HEK293 (cell line): ENCODE data around the gene SEMA6A.
A peak's percentile ranks its signal among the peaks of the same experiment; 100 is the strongest.

Experiments
- CTCF ChIA-PET: fragments of 350-600 bp; formaldehyde crosslinking; extraction: SDS; loops from one replicate; lab custom pipeline; 2021; ENCODE audit warnings: antibody characterized with exemption; lab: Yijun Ruan, JAX
- POLR2A ChIA-PET: fragments of 300-600 bp; formaldehyde crosslinking; extraction: SDS; loops from one replicate; lab custom pipeline; 2020; ENCODE audit warnings: antibody characterized with exemption, inconsistent platforms; lab: Yijun Ruan, JAX
- H3K27ac ChIP-seq: fragments of 200-500 bp; sonication (Bioruptor generic); 2 replicates; pipeline ENCODE4 v1.5.1; 2014; ENCODE audit warnings: low read depth, low read length, control low read depth, inconsistent platforms; ENCODE audit errors: extremely low read depth
- H3K36me3 ChIP-seq, 2 experiments: fragments of 200-500 bp in 1 of 2; sonication (Bioruptor generic) in 1 of 2; 1 replicate in 1 of 2; 2 replicates in 1 of 2; pipeline ENCODE4 v1.5.1; 2014 to 2017; ENCODE audit warnings: inconsistent platforms in 2 of 2, low read length in 2 of 2; ENCODE audit not compliant: control insufficient read depth in 2 of 2, insufficient read depth in 1 of 2
- H3K4me1 ChIP-seq: fragments of 200-500 bp; sonication (Bioruptor generic); 2 replicates; pipeline ENCODE4 v1.5.1; 2014; ENCODE audit warnings: mild to moderate bottlenecking, low read length, inconsistent platforms; ENCODE audit not compliant: control insufficient read depth, insufficient read depth
- H3K4me3 ChIP-seq: 2 replicates; pipeline ENCODE4 v1.5.1; 2011; ENCODE audit warnings: low read depth, mild to moderate bottlenecking, control low read depth, low read length, moderate library complexity
- H3K9me3 ChIP-seq: fragments of 200-500 bp; sonication (Bioruptor generic); 2 replicates; pipeline ENCODE4 v1.5.1; 2014; ENCODE audit warnings: low read depth, low read length, inconsistent platforms; ENCODE audit not compliant: control insufficient read depth, insufficient read depth
- IKZF3 ChIP-seq: fragments of 450-650 bp; IDR thresholded peaks from 2 replicates; pipeline ENCODE4 v1.5.0; 2018; ENCODE audit warnings: missing biosample characterization, mild to moderate bottlenecking, missing genetic modification characterization, moderate library complexity
- PRDM1 ChIP-seq: fragments of 450-650 bp; formaldehyde crosslinking; IDR thresholded peaks from 2 replicates; pipeline ENCODE4; 2016; ENCODE audit warnings: missing biosample characterization, missing genetic modification characterization
- SP3 ChIP-seq: fragments of 450-650 bp; formaldehyde crosslinking; IDR thresholded peaks from 2 replicates; pipeline ENCODE4 v1.5.1; 2016; ENCODE audit warnings: missing biosample characterization, missing genetic modification characterization
- SP7 ChIP-seq: fragments of 450-650 bp; formaldehyde crosslinking; IDR thresholded peaks from 2 replicates; pipeline ENCODE4 v1.5.1; 2016; ENCODE audit warnings: missing biosample characterization, missing genetic modification characterization
- ZBTB48 ChIP-seq: fragments of 450-650 bp; formaldehyde crosslinking; IDR thresholded peaks from 2 replicates; pipeline ENCODE4 v1.5.1; 2016; ENCODE audit warnings: missing biosample characterization, missing genetic modification characterization
- ZFP37 ChIP-seq: fragments of 450-650 bp; formaldehyde crosslinking; IDR thresholded peaks from 2 replicates; pipeline ENCODE4 v1.5.1; 2016; ENCODE audit warnings: missing biosample characterization, missing genetic modification characterization
- ZFP69B ChIP-seq: fragments of 450-650 bp; formaldehyde crosslinking; IDR thresholded peaks from 2 replicates; pipeline ENCODE4 v1.5.1; 2016; ENCODE audit warnings: missing biosample characterization, missing genetic modification characterization
- ZNF114 ChIP-seq: fragments of 450-650 bp; formaldehyde crosslinking; IDR thresholded peaks from 2 replicates; pipeline ENCODE4 v1.5.0; 2017; ENCODE audit warnings: missing biosample characterization, missing genetic modification characterization
- ZNF146 ChIP-seq: fragments of 450-650 bp; formaldehyde crosslinking; IDR thresholded peaks from 2 replicates; pipeline ENCODE4 v1.5.1; 2016; ENCODE audit warnings: missing biosample characterization, missing genetic modification characterization
- ZNF23 ChIP-seq: fragments of 450-650 bp; formaldehyde crosslinking; IDR thresholded peaks from 2 replicates; pipeline ENCODE4 v1.5.1; 2016; ENCODE audit warnings: missing biosample characterization, missing genetic modification characterization, borderline replicate concordance
- ZNF239 ChIP-seq: fragments of 450-650 bp; formaldehyde crosslinking; IDR thresholded peaks from 2 replicates; pipeline ENCODE4 v1.5.1; 2016; ENCODE audit warnings: missing biosample characterization, missing genetic modification characterization
- ZNF292 ChIP-seq: fragments of 450-650 bp; formaldehyde crosslinking; IDR thresholded peaks from 2 replicates; pipeline ENCODE4 v1.5.1; 2016; ENCODE audit warnings: low read depth, missing biosample characterization, missing genetic modification characterization, borderline replicate concordance
- ZNF324 ChIP-seq: fragments of 450-650 bp; formaldehyde crosslinking; IDR thresholded peaks from 2 replicates; pipeline ENCODE4 v1.5.1; 2016; ENCODE audit warnings: missing biosample characterization, missing genetic modification characterization
- ZNF335 ChIP-seq: fragments of 450-650 bp; formaldehyde crosslinking; conservative IDR thresholded peaks from 2 replicates; pipeline ENCODE4 v1.5.1; 2016; ENCODE audit warnings: missing biosample characterization, missing genetic modification characterization
- ZNF544 ChIP-seq: fragments of 450-650 bp; formaldehyde crosslinking; IDR thresholded peaks from 2 replicates; pipeline ENCODE4 v1.5.0; 2017; ENCODE audit warnings: missing biosample characterization, missing genetic modification characterization
- ZNF660 ChIP-seq: fragments of 450-650 bp; IDR thresholded peaks from 2 replicates; pipeline ENCODE4 v1.5.1; 2018; ENCODE audit warnings: missing biosample characterization, mild to moderate bottlenecking, missing genetic modification characterization
- ZNF664 ChIP-seq: fragments of 450-650 bp; formaldehyde crosslinking; IDR thresholded peaks from 2 replicates; pipeline ENCODE4 v1.5.1; 2016; ENCODE audit warnings: missing biosample characterization, missing genetic modification characterization
- ZNF777 ChIP-seq: fragments of 450-650 bp; formaldehyde crosslinking; IDR thresholded peaks from 2 replicates; pipeline ENCODE4 v1.5.1; 2017; ENCODE audit warnings: missing biosample characterization, missing genetic modification characterization, borderline replicate concordance
- ZNF785 ChIP-seq: fragments of 450-650 bp; formaldehyde crosslinking; IDR thresholded peaks from 2 replicates; pipeline ENCODE4 v1.5.1; 2016; ENCODE audit warnings: missing biosample characterization, missing genetic modification characterization
- ZSCAN16 ChIP-seq: fragments of 450-650 bp; formaldehyde crosslinking; IDR thresholded peaks from 2 replicates; pipeline ENCODE4 v1.5.1; 2016; ENCODE audit warnings: missing biosample characterization, missing genetic modification characterization
- TF ChIP-seq, protein P1 (sequence below): fragments of 450-650 bp; formaldehyde crosslinking; IDR thresholded peaks from 2 replicates; pipeline ENCODE4; 2016; ENCODE audit warnings: missing biosample characterization, missing genetic modification characterization
- TF ChIP-seq, protein P2 (sequence below): fragments of 450-650 bp; formaldehyde crosslinking; IDR thresholded peaks from 2 replicates; pipeline ENCODE4 v1.5.1; 2016; ENCODE audit warnings: missing biosample characterization, missing genetic modification characterization
- TF ChIP-seq, protein P3 (sequence below): fragments of 450-650 bp; formaldehyde crosslinking; IDR thresholded peaks from 2 replicates; pipeline ENCODE4 v1.5.1; 2016; ENCODE audit warnings: missing biosample characterization, missing genetic modification characterization
- TF ChIP-seq, protein P4 (sequence below): fragments of 450-650 bp; formaldehyde crosslinking; IDR thresholded peaks from 2 replicates; pipeline ENCODE4 v1.5.1; 2016; ENCODE audit warnings: missing biosample characterization, missing genetic modification characterization
- TF ChIP-seq, protein P5 (sequence below): fragments of 450-650 bp; formaldehyde crosslinking; IDR thresholded peaks from 2 replicates; pipeline ENCODE4 v1.5.1; 2016; ENCODE audit warnings: missing biosample characterization, missing genetic modification characterization
- TF ChIP-seq, protein P6 (sequence below): fragments of 450-650 bp; formaldehyde crosslinking; IDR thresholded peaks from 2 replicates; pipeline ENCODE4 v1.5.1; 2017; ENCODE audit warnings: missing biosample characterization, missing genetic modification characterization

The SEMA6A gene

DNA sequence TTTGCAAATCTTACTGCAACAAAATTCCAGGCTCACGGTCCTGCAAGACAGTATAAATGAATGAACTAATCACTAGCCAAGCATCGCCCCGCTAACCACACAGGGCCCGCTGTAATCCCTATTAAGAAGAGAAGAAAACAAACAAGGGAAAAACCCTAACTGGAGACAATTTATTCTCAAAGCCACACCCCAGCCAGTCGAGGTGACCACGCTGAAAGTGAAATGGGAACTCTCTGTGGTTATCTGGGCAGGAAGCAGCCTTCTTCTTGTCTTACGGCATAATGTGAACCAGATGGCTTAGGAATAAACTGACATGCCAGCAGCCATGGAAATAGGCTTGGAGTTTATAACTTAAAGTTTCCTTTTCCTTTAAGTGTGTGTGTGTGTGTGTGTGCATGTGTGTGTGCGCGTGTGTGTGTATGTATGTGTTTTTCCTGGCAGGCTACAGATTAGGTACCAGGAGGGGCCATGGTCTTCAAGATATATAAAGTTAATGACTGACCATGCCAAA lies 120.2 kb downstream of the SEMA6A start:
- CTCF ChIA-PET = no interaction called here
- Histone ChIP-seq H3K27ac (peak overlapping the region; percentile 65), H3K36me3 (peaks cover 0 to 30% of the 10 kb centered on the region in 2 experiments; a peak in 1 of 3 replicates), H3K4me1 (peaks cover 27% of the 10 kb centered on the region), H3K9me3 (no peaks in the 10 kb centered on the region), H3K4me3 (no peak overlapping the region)
- POLR2A ChIA-PET = no interaction called here
- TF ChIP-seq ZNF785 (tag by site-specific recombination) (no peak), IKZF3 (tag by site-specific recombination) (no peak), ZNF114 (no peak), SP3 (no peak), ZNF239 (no peak), ZNF146 (no peak), ZNF544 (tag by site-specific recombination) (no peak), ZNF23 (tag by site-specific recombination) (no peak), ZNF324 (no peak), ZNF664 (tag by site-specific recombination) (no peak), PRDM1 (tag by site-specific recombination) (no peak), SP7 (tag by site-specific recombination) (peak; percentile 41), ZFP69B (tag by site-specific recombination) (no peak), ZSCAN16 (tag by site-specific recombination) (no peak), ZNF660 (tag by site-specific recombination) (no peak), ZNF777 (tag by site-specific recombination) (no peak), ZNF292 (tag by site-specific recombination) (no peak), ZFP37 (tag by site-specific recombination) (no peak), ZNF335 (tag by site-specific recombination) (peak; percentile 48), ZBTB48 (tag by site-specific recombination) (no peak)
- TF ChIP-seq, protein P1, sequence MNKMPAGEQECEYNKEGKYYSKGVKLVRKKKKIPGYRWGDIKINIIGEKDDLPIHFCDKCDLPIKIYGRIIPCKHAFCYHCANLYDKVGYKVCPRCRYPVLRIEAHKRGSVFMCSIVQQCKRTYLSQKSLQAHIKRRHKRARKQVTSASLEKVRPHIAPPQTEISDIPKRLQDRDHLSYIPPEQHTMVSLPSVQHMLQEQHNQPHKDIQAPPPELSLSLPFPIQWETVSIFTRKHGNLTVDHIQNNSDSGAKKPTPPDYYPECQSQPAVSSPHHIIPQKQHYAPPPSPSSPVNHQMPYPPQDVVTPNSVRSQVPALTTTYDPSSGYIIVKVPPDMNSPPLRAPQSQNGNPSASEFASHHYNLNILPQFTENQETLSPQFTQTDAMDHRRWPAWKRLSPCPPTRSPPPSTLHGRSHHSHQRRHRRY (tag by site-specific recombination) = no peak
- TF ChIP-seq, protein P2, sequence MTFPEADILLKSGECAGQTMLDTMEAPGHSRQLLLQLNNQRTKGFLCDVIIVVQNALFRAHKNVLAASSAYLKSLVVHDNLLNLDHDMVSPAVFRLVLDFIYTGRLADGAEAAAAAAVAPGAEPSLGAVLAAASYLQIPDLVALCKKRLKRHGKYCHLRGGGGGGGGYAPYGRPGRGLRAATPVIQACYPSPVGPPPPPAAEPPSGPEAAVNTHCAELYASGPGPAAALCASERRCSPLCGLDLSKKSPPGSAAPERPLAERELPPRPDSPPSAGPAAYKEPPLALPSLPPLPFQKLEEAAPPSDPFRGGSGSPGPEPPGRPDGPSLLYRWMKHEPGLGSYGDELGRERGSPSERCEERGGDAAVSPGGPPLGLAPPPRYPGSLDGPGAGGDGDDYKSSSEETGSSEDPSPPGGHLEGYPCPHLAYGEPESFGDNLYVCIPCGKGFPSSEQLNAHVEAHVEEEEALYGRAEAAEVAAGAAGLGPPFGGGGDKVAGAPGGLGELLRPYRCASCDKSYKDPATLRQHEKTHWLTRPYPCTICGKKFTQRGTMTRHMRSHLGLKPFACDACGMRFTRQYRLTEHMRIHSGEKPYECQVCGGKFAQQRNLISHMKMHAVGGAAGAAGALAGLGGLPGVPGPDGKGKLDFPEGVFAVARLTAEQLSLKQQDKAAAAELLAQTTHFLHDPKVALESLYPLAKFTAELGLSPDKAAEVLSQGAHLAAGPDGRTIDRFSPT (tag by site-specific recombination) = no peak
- TF ChIP-seq, protein P3, sequence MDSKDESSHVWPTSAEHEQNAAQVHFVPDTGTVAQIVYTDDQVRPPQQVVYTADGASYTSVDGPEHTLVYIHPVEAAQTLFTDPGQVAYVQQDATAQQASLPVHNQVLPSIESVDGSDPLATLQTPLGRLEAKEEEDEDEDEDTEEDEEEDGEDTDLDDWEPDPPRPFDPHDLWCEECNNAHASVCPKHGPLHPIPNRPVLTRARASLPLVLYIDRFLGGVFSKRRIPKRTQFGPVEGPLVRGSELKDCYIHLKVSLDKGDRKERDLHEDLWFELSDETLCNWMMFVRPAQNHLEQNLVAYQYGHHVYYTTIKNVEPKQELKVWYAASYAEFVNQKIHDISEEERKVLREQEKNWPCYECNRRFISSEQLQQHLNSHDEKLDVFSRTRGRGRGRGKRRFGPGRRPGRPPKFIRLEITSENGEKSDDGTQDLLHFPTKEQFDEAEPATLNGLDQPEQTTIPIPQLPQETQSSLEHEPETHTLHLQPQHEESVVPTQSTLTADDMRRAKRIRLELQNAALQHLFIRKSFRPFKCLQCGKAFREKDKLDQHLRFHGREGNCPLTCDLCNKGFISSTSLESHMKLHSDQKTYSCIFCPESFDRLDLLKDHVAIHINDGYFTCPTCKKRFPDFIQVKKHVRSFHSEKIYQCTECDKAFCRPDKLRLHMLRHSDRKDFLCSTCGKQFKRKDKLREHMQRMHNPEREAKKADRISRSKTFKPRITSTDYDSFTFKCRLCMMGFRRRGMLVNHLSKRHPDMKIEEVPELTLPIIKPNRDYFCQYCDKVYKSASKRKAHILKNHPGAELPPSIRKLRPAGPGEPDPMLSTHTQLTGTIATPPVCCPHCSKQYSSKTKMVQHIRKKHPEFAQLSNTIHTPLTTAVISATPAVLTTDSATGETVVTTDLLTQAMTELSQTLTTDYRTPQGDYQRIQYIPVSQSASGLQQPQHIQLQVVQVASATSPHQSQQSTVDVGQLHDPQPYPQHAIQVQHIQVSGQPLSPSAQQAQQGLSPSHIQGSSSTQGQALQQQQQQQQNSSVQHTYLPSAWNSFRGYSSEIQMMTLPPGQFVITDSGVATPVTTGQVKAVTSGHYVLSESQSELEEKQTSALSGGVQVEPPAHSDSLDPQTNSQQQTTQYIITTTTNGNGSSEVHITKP (tag by site-specific recombination) = no peak
- TF ChIP-seq, protein P4, sequence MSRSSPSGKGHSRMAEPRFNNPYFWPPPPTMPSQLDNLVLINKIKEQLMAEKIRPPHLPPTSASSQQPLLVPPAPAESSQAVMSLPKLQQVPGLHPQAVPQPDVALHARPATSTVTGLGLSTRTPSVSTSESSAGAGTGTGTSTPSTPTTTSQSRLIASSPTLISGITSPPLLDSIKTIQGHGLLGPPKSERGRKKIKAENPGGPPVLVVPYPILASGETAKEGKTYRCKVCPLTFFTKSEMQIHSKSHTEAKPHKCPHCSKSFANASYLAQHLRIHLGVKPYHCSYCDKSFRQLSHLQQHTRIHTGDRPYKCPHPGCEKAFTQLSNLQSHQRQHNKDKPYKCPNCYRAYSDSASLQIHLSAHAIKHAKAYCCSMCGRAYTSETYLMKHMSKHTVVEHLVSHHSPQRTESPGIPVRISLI (tag by site-specific recombination) = no peak
- TF ChIP-seq, protein P5, sequence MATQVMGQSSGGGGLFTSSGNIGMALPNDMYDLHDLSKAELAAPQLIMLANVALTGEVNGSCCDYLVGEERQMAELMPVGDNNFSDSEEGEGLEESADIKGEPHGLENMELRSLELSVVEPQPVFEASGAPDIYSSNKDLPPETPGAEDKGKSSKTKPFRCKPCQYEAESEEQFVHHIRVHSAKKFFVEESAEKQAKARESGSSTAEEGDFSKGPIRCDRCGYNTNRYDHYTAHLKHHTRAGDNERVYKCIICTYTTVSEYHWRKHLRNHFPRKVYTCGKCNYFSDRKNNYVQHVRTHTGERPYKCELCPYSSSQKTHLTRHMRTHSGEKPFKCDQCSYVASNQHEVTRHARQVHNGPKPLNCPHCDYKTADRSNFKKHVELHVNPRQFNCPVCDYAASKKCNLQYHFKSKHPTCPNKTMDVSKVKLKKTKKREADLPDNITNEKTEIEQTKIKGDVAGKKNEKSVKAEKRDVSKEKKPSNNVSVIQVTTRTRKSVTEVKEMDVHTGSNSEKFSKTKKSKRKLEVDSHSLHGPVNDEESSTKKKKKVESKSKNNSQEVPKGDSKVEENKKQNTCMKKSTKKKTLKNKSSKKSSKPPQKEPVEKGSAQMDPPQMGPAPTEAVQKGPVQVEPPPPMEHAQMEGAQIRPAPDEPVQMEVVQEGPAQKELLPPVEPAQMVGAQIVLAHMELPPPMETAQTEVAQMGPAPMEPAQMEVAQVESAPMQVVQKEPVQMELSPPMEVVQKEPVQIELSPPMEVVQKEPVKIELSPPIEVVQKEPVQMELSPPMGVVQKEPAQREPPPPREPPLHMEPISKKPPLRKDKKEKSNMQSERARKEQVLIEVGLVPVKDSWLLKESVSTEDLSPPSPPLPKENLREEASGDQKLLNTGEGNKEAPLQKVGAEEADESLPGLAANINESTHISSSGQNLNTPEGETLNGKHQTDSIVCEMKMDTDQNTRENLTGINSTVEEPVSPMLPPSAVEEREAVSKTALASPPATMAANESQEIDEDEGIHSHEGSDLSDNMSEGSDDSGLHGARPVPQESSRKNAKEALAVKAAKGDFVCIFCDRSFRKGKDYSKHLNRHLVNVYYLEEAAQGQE (tag by site-specific recombination) = no peak
- TF ChIP-seq, protein P6, sequence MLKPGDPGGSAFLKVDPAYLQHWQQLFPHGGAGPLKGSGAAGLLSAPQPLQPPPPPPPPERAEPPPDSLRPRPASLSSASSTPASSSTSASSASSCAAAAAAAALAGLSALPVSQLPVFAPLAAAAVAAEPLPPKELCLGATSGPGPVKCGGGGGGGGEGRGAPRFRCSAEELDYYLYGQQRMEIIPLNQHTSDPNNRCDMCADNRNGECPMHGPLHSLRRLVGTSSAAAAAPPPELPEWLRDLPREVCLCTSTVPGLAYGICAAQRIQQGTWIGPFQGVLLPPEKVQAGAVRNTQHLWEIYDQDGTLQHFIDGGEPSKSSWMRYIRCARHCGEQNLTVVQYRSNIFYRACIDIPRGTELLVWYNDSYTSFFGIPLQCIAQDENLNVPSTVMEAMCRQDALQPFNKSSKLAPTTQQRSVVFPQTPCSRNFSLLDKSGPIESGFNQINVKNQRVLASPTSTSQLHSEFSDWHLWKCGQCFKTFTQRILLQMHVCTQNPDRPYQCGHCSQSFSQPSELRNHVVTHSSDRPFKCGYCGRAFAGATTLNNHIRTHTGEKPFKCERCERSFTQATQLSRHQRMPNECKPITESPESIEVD (tag by site-specific recombination) = peak; percentile 81
